Measurements from ENCODE around the gene RAB22A.

Gene RAB22A

GRCh38 chr20:58375759-58376352 is 66.3 kb downstream of the RAB22A start:
- no peak overlapping the region for H3K4me3 ChIP-seq (ENCODE audit: low read length)
- H3K23ac ChIP-seq (ENCODE audit: low read length), result no peak overlapping the region
- H3K9ac ChIP-seq (ENCODE audit: low read length), result peak overlapping the region; percentile 29
- no peaks in the 10 kb centered on the region for H3K36me3 ChIP-seq (ENCODE audit: control insufficient read depth, insufficient read depth, low read length)
- H2AK5ac ChIP-seq (ENCODE audit: low read length), result no peak overlapping the region
- no peaks in the 10 kb centered on the region for H3K27me3 ChIP-seq (ENCODE audit: insufficient read depth, low read length, poor library complexity)
- no peak overlapping the region for H2BK5ac ChIP-seq (ENCODE audit: low read length)
- no peak for DNase-seq
- H3K4ac ChIP-seq (ENCODE audit: low read depth, low read length), result no peak overlapping the region
- peaks cover 8% of the 10 kb centered on the region for H3K4me1 ChIP-seq (ENCODE audit: control insufficient read depth, low read depth, low read length)
- no peak overlapping the region for H3K27ac ChIP-seq (ENCODE audit: low read depth, low read length)
- H3K4me2 ChIP-seq (ENCODE audit: low read length), result no peak overlapping the region
- H2BK15ac ChIP-seq (replicated peaks; ENCODE audit: low read depth), result no peak overlapping the region
- no CpG with 5 or more reads among the region's 10 CpGs for WGBS (ENCODE audit: extremely low coverage, insufficient coverage, low lambda C conversion rate)
- no peak overlapping the region for H4K5ac ChIP-seq (ENCODE audit: low read length)
- no peak overlapping the region for H4K8ac ChIP-seq (ENCODE audit: low read depth, low read length)
- no peaks in the 10 kb centered on the region for H3K79me2 ChIP-seq (ENCODE audit: control insufficient read depth, insufficient read depth, low read length)
- H3K18ac ChIP-seq (ENCODE audit: low read length), result peak overlapping the region; percentile 42
- H3K56ac ChIP-seq (ENCODE audit: low read length), result peak overlapping the region; percentile 72
- H2BK120ac ChIP-seq (ENCODE audit: low read depth, low read length), result no peak overlapping the region
- no peaks in the 10 kb centered on the region for H3K79me1 ChIP-seq (ENCODE audit: low read length)

- Histone ChIP-seq H2BK120ac (ENCODE audit: low read depth, low read length) (no peak overlapping the region), H4K8ac (ENCODE audit: low read depth, low read length) (no peak overlapping the region), H3K79me1 (ENCODE audit: low read length) (no peaks in the 10 kb centered on the region), H4K5ac (ENCODE audit: low read length) (no peak overlapping the region), H3K23ac (ENCODE audit: low read length) (no peak overlapping the region), H3K4ac (ENCODE audit: low read depth, low read length) (no peak overlapping the region), H3K27me3 (ENCODE audit: insufficient read depth, low read length, poor library complexity) (no peaks in the 10 kb centered on the region), H3K36me3 (ENCODE audit: control insufficient read depth, insufficient read depth, low read length) (no peaks in the 10 kb centered on the region), H3K79me2 (ENCODE audit: control insufficient read depth, insufficient read depth, low read length) (no peaks in the 10 kb centered on the region), H2BK15ac (replicated peaks; ENCODE audit: low read depth) (no peak overlapping the region), H3K4me2 (ENCODE audit: low read length) (no peak overlapping the region), H3K4me3 (ENCODE audit: low read length) (no peak overlapping the region), H3K27ac (ENCODE audit: low read depth, low read length) (no peak overlapping the region), H3K18ac (ENCODE audit: low read length) (no peak overlapping the region), H2AK5ac (ENCODE audit: low read length) (no peak overlapping the region), H3K4me1 (ENCODE audit: control insufficient read depth, low read depth, low read length) (peaks cover 8% of the 10 kb centered on the region), H3K56ac (ENCODE audit: low read length) (no peak overlapping the region), H2BK5ac (ENCODE audit: low read length) (no peak overlapping the region), H3K9ac (ENCODE audit: low read length) (no peak overlapping the region)
- DNase-seq, result no peak
- WGBS (ENCODE audit: extremely low coverage, insufficient coverage, low lambda C conversion rate), result no CpG with 5 or more reads among the region's 1 CpG
Observed at GRCh38 chr20:58377017-58377416, 67.5 kb downstream of the RAB22A start.

GRCh38 chr20:58377766-58378401 is 68.4 kb downstream of the RAB22A start:
- no CpG with 5 or more reads among the region's 7 CpGs for WGBS (ENCODE audit: extremely low coverage, insufficient coverage, low lambda C conversion rate)
- Histone ChIP-seq H3K36me3 (ENCODE audit: control insufficient read depth, insufficient read depth, low read length) (no peaks in the 10 kb centered on the region), H3K27me3 (ENCODE audit: insufficient read depth, low read length, poor library complexity) (no peaks in the 10 kb centered on the region), H3K4me1 (ENCODE audit: control insufficient read depth, low read depth, low read length) (peaks cover 8% of the 10 kb centered on the region), H3K27ac (ENCODE audit: low read depth, low read length) (no peak overlapping the region), H3K9ac (ENCODE audit: low read length) (no peak overlapping the region), H3K79me2 (ENCODE audit: control insufficient read depth, insufficient read depth, low read length) (no peaks in the 10 kb centered on the region), H2BK15ac (replicated peaks; ENCODE audit: low read depth) (no peak overlapping the region), H3K4me2 (ENCODE audit: low read length) (no peak overlapping the region), H3K18ac (ENCODE audit: low read length) (no peak overlapping the region), H3K23ac (ENCODE audit: low read length) (no peak overlapping the region), H3K4me3 (ENCODE audit: low read length) (no peak overlapping the region), H2BK5ac (ENCODE audit: low read length) (no peak overlapping the region), H3K56ac (ENCODE audit: low read length) (no peak overlapping the region), H3K4ac (ENCODE audit: low read depth, low read length) (no peak overlapping the region), H3K79me1 (ENCODE audit: low read length) (no peaks in the 10 kb centered on the region), H4K8ac (ENCODE audit: low read depth, low read length) (no peak overlapping the region), H4K5ac (ENCODE audit: low read length) (no peak overlapping the region), H2BK120ac (ENCODE audit: low read depth, low read length) (no peak overlapping the region), H2AK5ac (ENCODE audit: low read length) (no peak overlapping the region)
- no peak for DNase-seq

GRCh38 chr20:58378704-58379103 is 69.2 kb downstream of the RAB22A start:
- Histone ChIP-seq H3K4me1 (ENCODE audit: control insufficient read depth, low read depth, low read length) (peaks cover 8% of the 10 kb centered on the region), H3K4me3 (ENCODE audit: low read length) (no peak overlapping the region), H3K18ac (ENCODE audit: low read length) (no peak overlapping the region), H2BK5ac (ENCODE audit: low read length) (no peak overlapping the region), H2BK120ac (ENCODE audit: low read depth, low read length) (no peak overlapping the region), H3K4ac (ENCODE audit: low read depth, low read length) (no peak overlapping the region), H3K79me2 (ENCODE audit: control insufficient read depth, insufficient read depth, low read length) (no peaks in the 10 kb centered on the region), H3K56ac (ENCODE audit: low read length) (no peak overlapping the region), H2BK15ac (replicated peaks; ENCODE audit: low read depth) (no peak overlapping the region), H3K27ac (ENCODE audit: low read depth, low read length) (no peak overlapping the region), H3K27me3 (ENCODE audit: insufficient read depth, low read length, poor library complexity) (no peaks in the 10 kb centered on the region), H3K9ac (ENCODE audit: low read length) (no peak overlapping the region), H3K23ac (ENCODE audit: low read length) (no peak overlapping the region), H4K5ac (ENCODE audit: low read length) (no peak overlapping the region), H3K79me1 (ENCODE audit: low read length) (no peaks in the 10 kb centered on the region), H3K4me2 (ENCODE audit: low read length) (no peak overlapping the region), H3K36me3 (ENCODE audit: control insufficient read depth, insufficient read depth, low read length) (no peaks in the 10 kb centered on the region), H2AK5ac (ENCODE audit: low read length) (no peak overlapping the region), H4K8ac (ENCODE audit: low read depth, low read length) (no peak overlapping the region)
- no CpG with 5 or more reads among the region's 3 CpGs for WGBS (ENCODE audit: extremely low coverage, insufficient coverage, low lambda C conversion rate)
- DNase-seq, result no peak

- Histone ChIP-seq H3K18ac (ENCODE audit: low read length) (no peak overlapping the region), H2BK5ac (ENCODE audit: low read length) (no peak overlapping the region), H3K27ac (ENCODE audit: low read depth, low read length) (no peak overlapping the region), H2AK5ac (ENCODE audit: low read length) (no peak overlapping the region), H3K23ac (ENCODE audit: low read length) (no peak overlapping the region), H2BK15ac (replicated peaks; ENCODE audit: low read depth) (no peak overlapping the region), H3K4me2 (ENCODE audit: low read length) (no peak overlapping the region), H3K56ac (ENCODE audit: low read length) (no peak overlapping the region), H4K8ac (ENCODE audit: low read depth, low read length) (no peak overlapping the region), H3K27me3 (ENCODE audit: insufficient read depth, low read length, poor library complexity) (no peaks in the 10 kb centered on the region), H3K4me1 (ENCODE audit: control insufficient read depth, low read depth, low read length) (no peaks in the 10 kb centered on the region), H3K79me1 (ENCODE audit: low read length) (no peaks in the 10 kb centered on the region), H3K36me3 (ENCODE audit: control insufficient read depth, insufficient read depth, low read length) (no peaks in the 10 kb centered on the region), H3K79me2 (ENCODE audit: control insufficient read depth, insufficient read depth, low read length) (no peaks in the 10 kb centered on the region), H4K5ac (ENCODE audit: low read length) (no peak overlapping the region), H2BK120ac (ENCODE audit: low read depth, low read length) (no peak overlapping the region), H3K4ac (ENCODE audit: low read depth, low read length) (no peak overlapping the region), H3K9ac (ENCODE audit: low read length) (no peak overlapping the region), H3K4me3 (ENCODE audit: low read length) (no peak overlapping the region)
- WGBS (ENCODE audit: extremely low coverage, insufficient coverage, low lambda C conversion rate), result no CpG with 5 or more reads among the region's 7 CpGs
- no peak for DNase-seq
Observed at GRCh38 chr20:58381627-58382026, 72.1 kb downstream of the RAB22A start.

- Histone ChIP-seq H3K9ac (ENCODE audit: low read length) (no peak overlapping the region), H2AK5ac (ENCODE audit: low read length) (no peak overlapping the region), H2BK120ac (ENCODE audit: low read depth, low read length) (no peak overlapping the region), H4K5ac (ENCODE audit: low read length) (no peak overlapping the region), H4K8ac (ENCODE audit: low read depth, low read length) (no peak overlapping the region), H3K27ac (ENCODE audit: low read depth, low read length) (no peak overlapping the region), H3K4ac (ENCODE audit: low read depth, low read length) (no peak overlapping the region), H3K36me3 (ENCODE audit: control insufficient read depth, insufficient read depth, low read length) (no peaks in the 10 kb centered on the region), H3K18ac (ENCODE audit: low read length) (no peak overlapping the region), H3K56ac (ENCODE audit: low read length) (no peak overlapping the region), H3K4me1 (ENCODE audit: control insufficient read depth, low read depth, low read length) (no peaks in the 10 kb centered on the region), H3K27me3 (ENCODE audit: insufficient read depth, low read length, poor library complexity) (no peaks in the 10 kb centered on the region), H3K4me2 (ENCODE audit: low read length) (no peak overlapping the region), H2BK5ac (ENCODE audit: low read length) (no peak overlapping the region), H3K79me2 (ENCODE audit: control insufficient read depth, insufficient read depth, low read length) (no peaks in the 10 kb centered on the region), H3K79me1 (ENCODE audit: low read length) (no peaks in the 10 kb centered on the region), H2BK15ac (replicated peaks; ENCODE audit: low read depth) (no peak overlapping the region), H3K4me3 (ENCODE audit: low read length) (no peak overlapping the region), H3K23ac (ENCODE audit: low read length) (no peak overlapping the region)
- WGBS (ENCODE audit: extremely low coverage, insufficient coverage, low lambda C conversion rate), result no CpG with 5 or more reads among the region's 4 CpGs
- no peak for DNase-seq
Observed at GRCh38 chr20:58382096-58382495, 72.6 kb downstream of the RAB22A start.
